Stimulated activated effector memory CD8-positive, alpha-beta T cell treated with anti-CD3 and anti-CD28 coated beads, Interleukin-12 subunit alpha, Interleukin-12 subunit beta, amount 100 ng/mL, for 72 hours (primary cell): Measurements from ENCODE around the gene PLA2G5.

Experiments
- ATAC-seq: fragments of 150-1000 bp; cut with Tn5 transposase; 2 replicates; pipeline ENCODE4 v1.10.0; 2021
- DNase-seq, 2 donors: peaks; one replicate each; pipeline ENCODE4 v3.0.0; 2021 to 2022; ENCODE audit warnings: low spot score in 2 of 2
- H3K27ac Mint-ChIP-seq: one replicate; pipeline ENCODE4 v1.8.0; 2022; ENCODE audit warnings: mild to moderate bottlenecking, mixed read lengths
- H3K36me3 Mint-ChIP-seq: one replicate; pipeline ENCODE4 v1.8.0; 2022; ENCODE audit warnings: mild to moderate bottlenecking, mixed read lengths
- H3K4me1 Mint-ChIP-seq: one replicate; pipeline ENCODE4 v1.8.0; 2022; ENCODE audit warnings: mixed read lengths
- H3K4me3 Mint-ChIP-seq: one replicate; pipeline ENCODE4 v1.8.0; 2022; ENCODE audit warnings: mild to moderate bottlenecking, mixed read lengths
- H3K9me3 Mint-ChIP-seq: one replicate; pipeline ENCODE4 v1.8.0; 2022; ENCODE audit warnings: mixed read lengths

The PLA2G5 gene

DNA sequence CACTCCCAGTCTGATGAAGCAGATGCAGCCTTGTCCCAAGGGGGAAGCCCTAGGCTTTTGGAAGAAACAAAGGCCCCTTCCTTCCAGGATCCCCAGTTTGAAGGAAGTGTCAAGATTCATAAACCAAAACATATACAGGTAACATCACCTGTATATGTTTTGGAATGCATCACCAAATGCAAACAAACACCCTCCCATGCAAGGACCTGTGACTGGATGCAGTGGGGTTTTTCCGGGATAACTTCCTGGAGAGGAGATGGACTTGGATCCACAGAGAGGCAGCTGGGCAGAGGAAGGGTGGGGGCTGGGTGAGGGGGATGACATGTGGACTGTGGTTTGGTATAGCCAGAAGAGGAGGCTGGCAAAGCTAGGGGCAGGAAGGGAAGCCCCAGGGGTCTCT is 67.6 kb downstream of the PLA2G5 start:
- Mint-ChIP-seq H3K36me3 (no peaks in the 10 kb centered on the region), H3K4me1 (no peaks in the 10 kb centered on the region), H3K27ac (no peak overlapping the region), H3K4me3 (no peak overlapping the region), H3K9me3 (no peaks in the 10 kb centered on the region)
- DNase-seq (no peak), ATAC-seq (no peak)

DNA sequence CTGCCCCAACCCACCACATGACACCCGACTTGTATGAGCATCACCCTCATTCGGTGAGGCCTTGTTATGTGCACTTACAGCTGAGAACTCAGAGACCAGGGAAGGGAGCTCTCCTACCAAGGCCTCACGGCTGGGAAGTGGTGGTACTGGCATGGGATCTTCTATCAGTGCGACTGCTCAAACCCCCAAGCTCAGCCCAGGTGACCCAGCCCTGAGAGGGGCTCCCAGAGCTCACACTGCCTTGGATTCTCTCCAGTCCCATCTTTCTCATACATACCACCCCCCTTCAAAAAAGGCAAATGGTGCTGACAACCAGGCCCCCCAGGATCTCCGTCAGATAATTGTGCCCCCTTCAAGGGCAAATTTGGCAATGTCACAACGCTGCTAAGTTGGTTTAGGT is 68.4 kb downstream of the PLA2G5 start:
- Mint-ChIP-seq H3K9me3 (no peaks in the 10 kb centered on the region), H3K4me1 (no peaks in the 10 kb centered on the region), H3K4me3 (no peak overlapping the region), H3K27ac (no peak overlapping the region), H3K36me3 (no peaks in the 10 kb centered on the region)
- ATAC-seq: no peak
- DNase-seq: no peak

DNA sequence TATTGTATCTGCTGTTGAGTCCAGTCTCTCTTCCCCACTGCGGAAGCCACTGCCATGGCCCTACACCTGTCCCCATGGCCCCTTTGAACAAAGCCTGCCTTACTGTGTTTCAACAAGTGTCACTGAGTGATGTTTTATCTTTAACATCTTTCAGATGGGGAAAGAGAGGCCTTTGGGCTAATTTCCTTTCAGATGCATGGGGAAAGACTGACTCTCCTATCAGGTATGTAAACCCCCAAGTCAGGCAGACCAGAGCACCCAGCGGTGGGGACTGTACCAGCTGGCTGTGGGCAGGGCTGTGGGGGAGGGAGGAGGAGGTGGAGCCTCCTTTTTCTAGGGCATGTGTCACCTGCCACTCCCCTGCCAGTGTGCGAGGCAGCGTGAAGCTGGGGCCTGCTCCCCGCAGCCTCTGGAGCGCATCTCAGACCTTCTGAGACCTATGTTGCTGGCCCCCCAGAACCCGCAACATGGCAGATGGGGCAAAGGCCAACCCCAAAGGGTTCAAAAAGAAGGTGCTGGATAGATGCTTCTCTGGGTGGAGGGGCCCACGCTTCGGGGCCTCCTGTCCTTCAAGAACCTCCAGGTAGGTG is 69.1 kb downstream of the PLA2G5 start, which contains the start of gene PLA2G2F:
PLA2G2F (plus strand) TSS at position 363 of the 590 bp plus-strand sequence; CDS start at position 468, 105 bp downstream.
- Mint-ChIP-seq H3K4me3 (no peak within 1 kb of the TSS), H3K27ac (no peak within 1 kb of the TSS), H3K36me3 (no peaks in the 10 kb centered on the region), H3K4me1 (no peaks in the 10 kb centered on the region), H3K9me3 (no peaks in the 10 kb centered on the region)
- peak; percentile 19 for ATAC-seq
- DNase-seq: no peak

DNA sequence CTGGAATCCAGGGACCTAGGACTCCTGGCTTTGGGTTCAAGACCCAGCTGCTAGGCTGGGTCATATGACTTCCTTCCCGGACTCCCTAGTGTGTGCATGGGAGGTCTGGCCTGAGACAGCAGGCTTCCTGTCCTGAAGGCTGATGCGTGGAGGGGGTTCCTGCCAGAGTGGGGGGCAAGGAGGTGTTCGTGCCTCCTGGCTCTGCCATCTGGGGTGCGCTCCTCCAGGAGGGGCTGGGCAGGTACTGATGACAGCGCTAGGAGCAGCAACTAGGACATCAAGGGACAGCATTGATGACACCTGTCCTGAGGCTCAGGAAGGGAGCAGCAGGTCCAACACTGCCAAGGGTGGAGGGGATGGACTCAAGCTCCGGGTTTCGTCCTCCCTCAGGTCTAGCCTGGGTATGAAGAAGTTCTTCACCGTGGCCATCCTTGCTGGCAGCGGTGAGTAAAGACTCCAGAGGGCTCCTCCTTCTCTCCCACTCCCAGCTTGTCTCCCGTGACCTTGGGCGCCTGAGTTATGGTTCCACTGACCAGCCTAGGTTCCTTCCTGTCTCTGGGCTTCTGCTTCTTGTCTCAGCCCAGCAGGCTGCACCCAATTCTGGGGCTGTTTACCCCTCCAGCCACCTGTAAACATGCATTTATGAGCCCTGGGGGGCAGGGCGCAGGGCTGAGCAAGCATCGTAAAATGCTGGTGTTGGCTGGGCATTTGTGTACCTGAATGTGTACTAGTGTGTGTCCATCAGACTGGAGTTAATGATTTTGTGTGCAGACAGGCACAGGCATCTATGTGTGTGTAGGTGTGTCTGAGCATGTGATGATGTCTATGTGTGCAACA is 70.0 kb downstream of the PLA2G5 start:
- Mint-ChIP-seq H3K36me3 (no peaks in the 10 kb centered on the region), H3K27ac (no peak overlapping the region), H3K4me1 (no peaks in the 10 kb centered on the region), H3K4me3 (no peak overlapping the region), H3K9me3 (no peaks in the 10 kb centered on the region)
- ATAC-seq: no peak
- no peak for DNase-seq

DNA sequence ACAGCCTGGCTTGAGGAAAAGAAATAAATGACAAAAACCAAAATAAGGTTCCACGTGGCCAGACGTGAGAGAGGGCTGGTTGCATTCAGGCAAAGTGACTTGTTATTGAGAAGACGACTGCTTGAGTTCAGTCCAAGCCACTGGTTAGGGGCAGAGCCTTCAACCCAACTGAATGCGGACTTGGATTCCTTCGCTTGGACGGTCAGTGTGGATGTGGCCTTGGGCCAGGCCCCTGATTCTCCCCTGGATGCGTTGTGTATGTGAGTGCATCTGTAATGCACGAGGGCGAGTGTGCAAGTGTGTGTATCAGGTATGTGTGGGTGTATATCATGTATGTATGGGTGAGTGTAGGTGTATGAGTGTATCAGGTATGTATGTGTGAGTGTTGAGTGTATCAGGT is 71.0 kb downstream of the PLA2G5 start:
- DNase-seq: no peak
- Mint-ChIP-seq H3K4me3 (no peak overlapping the region), H3K4me1 (no peaks in the 10 kb centered on the region), H3K9me3 (no peaks in the 10 kb centered on the region), H3K27ac (no peak overlapping the region), H3K36me3 (no peaks in the 10 kb centered on the region)
- no peak for ATAC-seq

DNA sequence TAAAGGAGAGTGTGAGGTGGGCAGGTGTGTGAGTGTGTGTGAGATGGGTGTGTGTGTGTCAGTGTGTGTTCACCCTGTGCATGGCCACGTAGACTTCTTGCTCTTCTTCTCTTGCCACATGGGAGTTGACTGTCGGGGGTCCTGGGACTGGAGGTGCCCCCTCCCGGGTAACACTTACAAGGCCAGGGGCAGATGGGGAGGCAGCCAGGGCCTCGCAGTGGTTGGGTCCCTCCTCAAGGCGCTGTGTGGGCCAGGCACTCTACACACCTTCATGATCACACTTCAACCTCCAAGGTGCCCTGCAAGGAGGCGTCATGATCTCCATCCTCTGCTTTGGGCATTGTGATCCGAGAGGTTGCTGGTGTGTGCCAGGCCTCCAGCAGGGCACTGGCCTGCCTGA is 71.5 kb downstream of the PLA2G5 start:
- no peak overlapping the region for H3K4me3 Mint-ChIP-seq
- no peaks in the 10 kb centered on the region for H3K9me3 Mint-ChIP-seq
- DNase-seq: no peak
- no peaks in the 10 kb centered on the region for H3K36me3 Mint-ChIP-seq
- H3K4me1 Mint-ChIP-seq: no peaks in the 10 kb centered on the region
- H3K27ac Mint-ChIP-seq: no peak overlapping the region
- ATAC-seq: no peak
